ENCODE measurements around the gene CBARP.

- no peak for TF ChIP-seq RAD21 (conservative IDR thresholded peaks at IDR 0.05)
- TF ChIP-seq, protein P1, sequence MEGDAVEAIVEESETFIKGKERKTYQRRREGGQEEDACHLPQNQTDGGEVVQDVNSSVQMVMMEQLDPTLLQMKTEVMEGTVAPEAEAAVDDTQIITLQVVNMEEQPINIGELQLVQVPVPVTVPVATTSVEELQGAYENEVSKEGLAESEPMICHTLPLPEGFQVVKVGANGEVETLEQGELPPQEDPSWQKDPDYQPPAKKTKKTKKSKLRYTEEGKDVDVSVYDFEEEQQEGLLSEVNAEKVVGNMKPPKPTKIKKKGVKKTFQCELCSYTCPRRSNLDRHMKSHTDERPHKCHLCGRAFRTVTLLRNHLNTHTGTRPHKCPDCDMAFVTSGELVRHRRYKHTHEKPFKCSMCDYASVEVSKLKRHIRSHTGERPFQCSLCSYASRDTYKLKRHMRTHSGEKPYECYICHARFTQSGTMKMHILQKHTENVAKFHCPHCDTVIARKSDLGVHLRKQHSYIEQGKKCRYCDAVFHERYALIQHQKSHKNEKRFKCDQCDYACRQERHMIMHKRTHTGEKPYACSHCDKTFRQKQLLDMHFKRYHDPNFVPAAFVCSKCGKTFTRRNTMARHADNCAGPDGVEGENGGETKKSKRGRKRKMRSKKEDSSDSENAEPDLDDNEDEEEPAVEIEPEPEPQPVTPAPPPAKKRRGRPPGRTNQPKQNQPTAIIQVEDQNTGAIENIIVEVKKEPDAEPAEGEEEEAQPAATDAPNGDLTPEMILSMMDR (IDR thresholded peaks at IDR 0.05; ENCODE audit: poor library complexity, severe bottlenecking) = no peak
Measured at GRCh38 chr19:1270854-1271527, 33.2 kb upstream of the CBARP start.
